GM12878 (cell line): Measurements from ENCODE around the gene PTGIS. TPM values are rescaled to one million over a fixed set of nuclear protein-coding genes. Genes with fewer than 3 reads are reported as not detected.
A peak's percentile ranks its signal among the peaks of the same experiment; 100 is the strongest.

Experiments used
- ATAC-seq: fragments of 200-7000 bp; cut with Tn5 transposase; 3 replicates; pipeline ENCODE4 v1.9.1; 2020; ENCODE audit warnings: mild to moderate bottlenecking, moderate library complexity
- BruUV-seq: library from RNA; stranded (reverse); fragments of 400-500 nt; replicated peaks from 2 replicates; lab custom pipeline; 2021; lab: Mats Ljungman, UMichigan
- CTCF ChIA-PET: fragments of 300-600 bp; sonication (Branson Sonifier 250); formaldehyde crosslinking; extraction: SDS; loops from one replicate; lab custom pipeline; 2021; ENCODE audit warnings: inconsistent platforms; lab: Yijun Ruan, JAX
- POLR2A ChIA-PET: fragments of 350-600 bp; formaldehyde crosslinking; extraction: SDS; loops from one replicate; lab custom pipeline; 2021; ENCODE audit warnings: inconsistent platforms; lab: Charles Lee
- RAD21 ChIA-PET: fragments of 300-600 bp; sonication (Branson Sonifier 250); formaldehyde crosslinking; loops from one replicate; lab custom pipeline; 2023; ENCODE audit warnings: antibody characterized with exemption; ENCODE audit not compliant: unreplicated experiment; lab: Charles Lee
- SMC1A ChIA-PET: fragments of 300-600 bp; sonication (Branson Sonifier 250); formaldehyde crosslinking; loops from one replicate; lab custom pipeline; 2023; ENCODE audit not compliant: unreplicated experiment, uncharacterized antibody; lab: Charles Lee
- DNase-seq: peaks from one replicate; pipeline ENCODE4 v3.0.0-alpha.2; 2011; ENCODE audit warnings: low read depth, low spot score
- FAIRE-seq: peaks from 3 replicates; lab custom pipeline; 2011; peaks lifted over from hg19 to GRCh38; lab: Jason Lieb, UNC
- H2AFZ ChIP-seq: 2 replicates; pipeline ENCODE4 v1.6.0; 2011; ENCODE audit warnings: low read depth, low read length, control low read depth; ENCODE audit not compliant: control insufficient read depth
- H3K27ac ChIP-seq: 2 replicates; pipeline ENCODE4 v1.5.1; 2011; ENCODE audit warnings: control low read depth; ENCODE audit not compliant: control insufficient read depth, insufficient read depth
- H3K27me3 ChIP-seq, 2 experiments: replicated peaks in 1 of 2; 2 replicates each; pipeline versions ENCODE4 v1.6.0 to v1.6.1; 2011; ENCODE audit warnings: low read length in 1 of 2; ENCODE audit not compliant: control insufficient read depth in 2 of 2, insufficient read depth in 2 of 2
- H3K36me3 ChIP-seq, 2 experiments: 2 replicates each; pipeline ENCODE4 v1.5.1; 2011; ENCODE audit warnings: low read length in 1 of 2; ENCODE audit not compliant: control insufficient read depth in 2 of 2, insufficient read depth in 2 of 2
- H3K4me1 ChIP-seq: 2 replicates; pipeline ENCODE4 v1.6.1; 2011; ENCODE audit warnings: mild to moderate bottlenecking, low read length, moderate library complexity, mixed read lengths; ENCODE audit not compliant: control insufficient read depth, insufficient read depth
- H3K4me2 ChIP-seq: 2 replicates; pipeline ENCODE4 v1.6.0; 2011; ENCODE audit warnings: control low read depth; ENCODE audit not compliant: control insufficient read depth, insufficient read depth
- H3K4me3 ChIP-seq: fragments of 200-600 bp; sonication (generic); 2 replicates; pipeline ENCODE4 v1.5.1; 2016
- H3K79me2 ChIP-seq: 2 replicates; pipeline ENCODE4 v1.6.0; 2011; ENCODE audit warnings: low read length; ENCODE audit not compliant: control insufficient read depth, insufficient read depth
- H3K9ac ChIP-seq: 2 replicates; pipeline ENCODE4 v1.8.0; 2011; ENCODE audit warnings: low read length, control low read depth, mixed read lengths; ENCODE audit not compliant: control insufficient read depth, insufficient read depth
- H3K9me3 ChIP-seq: replicated peaks from 3 replicates; pipeline ENCODE4 v1.5.1; 2011; ENCODE audit warnings: mild to moderate bottlenecking, low read length; ENCODE audit not compliant: control insufficient read depth, insufficient read depth
- H4K20me1 ChIP-seq: 2 replicates; pipeline ENCODE4 v1.6.0; 2011; ENCODE audit not compliant: control insufficient read depth, insufficient read depth
- BRCA1 ChIP-seq: IDR thresholded peaks from 2 replicates; pipeline ENCODE4 v1.6.1; 2011; ENCODE audit warnings: low read depth, low read length, improper control_type of control experiment
- CBX5 ChIP-seq: sonication (generic); IDR thresholded peaks from 2 replicates; pipeline ENCODE4 v1.6.1; 2016; ENCODE audit warnings: low read depth, moderate library complexity, mild to moderate bottlenecking, inconsistent platforms
- EED ChIP-seq: sonication (generic); IDR thresholded peaks from 2 replicates; pipeline ENCODE4 v1.6.1; 2016; ENCODE audit warnings: antibody characterized with exemption, low read depth
- FOXK2 ChIP-seq: fragments of 450-650 bp; IDR thresholded peaks from 2 replicates; pipeline ENCODE4 v1.6.1; 2017; ENCODE audit warnings: mild to moderate bottlenecking, moderate library complexity
- IKZF2 ChIP-seq, 2 experiments: fragments of 450-650 bp; IDR thresholded peaks; 2 replicates each; pipeline ENCODE4 v1.6.1; 2017; ENCODE audit warnings: mild to moderate bottlenecking in 2 of 2, moderate library complexity in 2 of 2
- MYB ChIP-seq: fragments of 150-350 bp; IDR thresholded peaks from 2 replicates; pipeline ENCODE4 v1.6.1; 2014; ENCODE audit warnings: mild to moderate bottlenecking, low read depth, low read length, borderline replicate concordance
- PRDM15 ChIP-seq: fragments of 450-650 bp; formaldehyde crosslinking; IDR thresholded peaks from 2 replicates; pipeline ENCODE4 v1.4.0; 2020; ENCODE audit warnings: mild to moderate bottlenecking, moderate library complexity
- RFX5 ChIP-seq: IDR thresholded peaks from 2 replicates; pipeline ENCODE4 v1.6.1; 2011; ENCODE audit warnings: low read depth, low read length, improper control_type of control experiment
- TAF1 ChIP-seq: IDR thresholded peaks from 2 replicates; pipeline ENCODE4 v1.6.1; 2011; ENCODE audit warnings: mild to moderate bottlenecking, low read depth, low read length, borderline replicate concordance
- ZBTB11 ChIP-seq: fragments of 450-650 bp; formaldehyde crosslinking; IDR thresholded peaks from 2 replicates; pipeline ENCODE4 v1.5.0; 2022; ENCODE audit warnings: mild to moderate bottlenecking, missing genetic modification characterization
- WGBS: methylation state at CpG from one replicate; pipeline ENCODE4 v1.1.6; 2016; ENCODE audit warnings: low lambda C conversion rate; ENCODE audit not compliant: insufficient replicate concordance, insufficient coverage; ENCODE audit errors: missing lambda C conversion rate; 5-methylcytosine and 5-hydroxymethylcytosine counted together
- in situ Hi-C: fragments of 300-500 bp; cut with MboI; formaldehyde crosslinking; loops from 9 replicates; pipeline ENCODE4 v1.14.3; 2018; ENCODE audit warnings: mixed read lengths
- intact Hi-C: fragments of 100-400 bp; cut with micrococcal nuclease; formaldehyde crosslinking; loops from one replicate; pipeline ENCODE4 v1.14.2; 2022; ENCODE audit not compliant: unreplicated experiment
- polyA plus RNA-seq, 11 experiments: library from polyadenylated mRNA; depleted of rRNA in 4 of 11; unstranded in 6 of 11; stranded (reverse) in 5 of 11; fragments of >200 nt; fragmentation: Nextera tagmentation in 4 of 11; fragmentation: Illumina TruSeq in 1 of 11; extraction: Ambion mirVana in 4 of 11; extraction: Trizol in 1 of 11; gene quantifications; 1 replicate in 1 of 11; 2 replicates in 10 of 11; pipeline versions ENCODE4 v1.2.1 to v1.2.3, GENCODE V29; 2011 to 2016; ENCODE audit warnings: inconsistent platforms in 2 of 11, missing spikeins in 2 of 11, low read depth in 1 of 11
- total RNA-seq, 4 experiments: library from RNA; depleted of rRNA in 3 of 4; stranded (reverse); fragments of >200 nt in 3 of 4; fragmentation: Illumina TruSeq in 1 of 4; extraction: Trizol in 1 of 4; gene quantifications; 2 replicates each; pipeline versions ENCODE4 v1.2.1 to v1.2.3, GENCODE V29; 2013 to 2021
- TF ChIP-seq, protein P1 (sequence below): fragments of 450-650 bp; IDR thresholded peaks from 2 replicates; pipeline ENCODE4 v1.6.1; 2017; ENCODE audit warnings: borderline replicate concordance

PTGIS gene
- total and polyA plus RNA-seq, 10 of the 15 experiments (the other 5 are each of a cell fraction or from before 2014, with no cell fraction given): 0.10 TPM; not detected in 9

GRCh38 chr20:49610691-49611538 lies 43.0 kb upstream of the PTGIS start:
- RAD21 ChIA-PET: interaction anchor here (0.8 to 6.3 kb wide), 13 partner anchors 10 to 324 kb away, joined by 3 to 110 read pairs (median 5); no protein-coding TSS in a partner anchor
- peak; percentile 31 for FAIRE-seq
- Histone ChIP-seq H2AFZ (peak overlapping the region; percentile 88), H3K27ac (no peak overlapping the region), H3K9me3 (no peaks in the 10 kb centered on the region), H3K27me3 (no peaks in the 10 kb centered on the region), H3K4me3 (peak overlapping the region; percentile 46; the same call in 1 of the 2 replicates), H3K4me1 (peaks cover 11% of the 10 kb centered on the region), H3K36me3 (no peaks in the 10 kb centered on the region), H3K4me2 (peak overlapping the region; percentile 90), H3K79me2 (no peaks in the 10 kb centered on the region), H3K9ac (0 out of 2 replicates have a peak overlapping the region, but pooled peaks have one; percentile 1), H4K20me1 (no peaks in the 10 kb centered on the region)
- POLR2A ChIA-PET: interaction anchor here (0.6 to 0.7 kb wide), 2 partner anchors 232 to 1207 kb away, joined by 3 to 4 read pairs; no protein-coding TSS in a partner anchor
- CTCF ChIA-PET: interaction anchor here (0.5 to 8.6 kb wide), 39 partner anchors 7 to 460 kb away, joined by 3 to 226 read pairs (median 4); partner anchors contain the start of gene SPATA2
- in situ Hi-C loops (loop anchor here (5.0 kb wide), 2 partner anchors 236 to 316 kb away; no protein-coding TSS in a partner anchor), intact Hi-C loops (loop anchor here (1.0 to 5.0 kb wide), 4 partner anchors 211 to 318 kb away; no protein-coding TSS in a partner anchor)
- peak; percentile 87 for ATAC-seq
- WGBS: 11% methylated on average over 39 of the region's 48 CpGs
- SMC1A ChIA-PET: interaction anchor here (0.7 to 6.2 kb wide), 22 partner anchors 14 to 303 kb away, joined by 3 to 65 read pairs (median 5); no protein-coding TSS in a partner anchor
- DNase-seq: no peak
- no TSS peak for BruUV-seq
- TF ChIP-seq TAF1 (no peak), ZBTB11 (CRISPR knock-in tag) (no peak), RFX5 (no peak), IKZF2 (IDR thresholded peaks at IDR 0.05) (peak; percentile 15 to 37; a peak in 3 of 4 replicates), MYB (no peak), CBX5 (no peak; the same call in 1 of the 2 replicates), PRDM15 (CRISPR knock-in tag) (no peak), BRCA1 (no peak), FOXK2 (peak; percentile 41; the same call in 1 of the 2 replicates), EED (peak; percentile 46)
- TF ChIP-seq, protein P1, sequence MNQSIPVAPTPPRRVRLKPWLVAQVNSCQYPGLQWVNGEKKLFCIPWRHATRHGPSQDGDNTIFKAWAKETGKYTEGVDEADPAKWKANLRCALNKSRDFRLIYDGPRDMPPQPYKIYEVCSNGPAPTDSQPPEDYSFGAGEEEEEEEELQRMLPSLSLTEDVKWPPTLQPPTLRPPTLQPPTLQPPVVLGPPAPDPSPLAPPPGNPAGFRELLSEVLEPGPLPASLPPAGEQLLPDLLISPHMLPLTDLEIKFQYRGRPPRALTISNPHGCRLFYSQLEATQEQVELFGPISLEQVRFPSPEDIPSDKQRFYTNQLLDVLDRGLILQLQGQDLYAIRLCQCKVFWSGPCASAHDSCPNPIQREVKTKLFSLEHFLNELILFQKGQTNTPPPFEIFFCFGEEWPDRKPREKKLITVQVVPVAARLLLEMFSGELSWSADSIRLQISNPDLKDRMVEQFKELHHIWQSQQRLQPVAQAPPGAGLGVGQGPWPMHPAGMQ: 0 out of 2 replicates have a peak, but pooled peaks have one; percentile 7
